Prostate gland (tissue), 2 donors: Measurements from ENCODE around the gene TBX4. TPM values are rescaled to one million over a fixed set of nuclear protein-coding genes. Genes with fewer than 3 reads are reported as not detected.
"Not testable (repeated sequence)": the region's sequence is repeated elsewhere in the genome, so short reads cannot be mapped to it uniquely, and the experiment has no call there.

ENCODE experiments used
- DNase-seq: peaks from one replicate; pipeline ENCODE4 v3.0.0-alpha.2; 2019; ENCODE audit warnings: low spot score
- H3K27ac ChIP-seq, 2 donors: fragments of 200-600 bp; sonication (generic); 2 replicates each; pipeline ENCODE4 v1.5.1; 2017 to 2019
- H3K27me3 ChIP-seq: fragments of 200-600 bp; sonication (generic); replicated peaks from 2 replicates; pipeline ENCODE4 v1.5.1; 2019; ENCODE audit not compliant: insufficient read depth
- H3K36me3 ChIP-seq, 2 donors: fragments of 200-600 bp; sonication (generic); 1 replicate in 1 of 2; 2 replicates in 1 of 2; pipeline versions ENCODE4 v1.5.1 to v1.8.1; 2017 to 2019
- H3K4me1 ChIP-seq: fragments of 200-600 bp; sonication (generic); replicated peaks from 2 replicates; pipeline ENCODE4 v1.5.1; 2019
- H3K4me3 ChIP-seq, 2 donors: fragments of 200-600 bp; sonication (generic); 2 replicates each; pipeline ENCODE4 v1.5.1; 2017 to 2019
- H3K9me3 ChIP-seq: fragments of 200-600 bp; sonication (generic); 2 replicates; pipeline ENCODE4 v1.5.1; 2017
- POLR2A ChIP-seq: fragments of 450-650 bp; IDR thresholded peaks from one replicate; pipeline ENCODE4 v1.6.1; 2016; ENCODE audit warnings: antibody characterized with exemption, mild to moderate bottlenecking
- POLR2AphosphoS5 ChIP-seq: sonication (generic); formaldehyde crosslinking; IDR thresholded peaks from one replicate; pipeline ENCODE4 v1.6.1; 2017; ENCODE audit warnings: antibody characterized with exemption
- WGBS: methylation state at CpG from one replicate; pipeline ENCODE4 v1.1.5; 2018; 5-methylcytosine and 5-hydroxymethylcytosine counted together
- intact Hi-C: fragments of 100-400 bp; cut with DNase I; formaldehyde crosslinking; loops from one replicate; pipeline ENCODE4 v1.14.2; 2022
- total RNA-seq, 2 donors: library from RNA; depleted of rRNA; stranded (reverse); fragments of >200 nt; gene quantifications; one replicate each; pipeline ENCODE4 v1.1.0, GENCODE V29; 2016
- TF ChIP-seq, protein P1 (sequence below), 4 experiments: fragments of 200-600 bp in 2 of 4; fragments of 450-650 bp in 2 of 4; sonication (generic) in 2 of 4; IDR thresholded peaks; 1 replicate in 3 of 4; 2 replicates in 1 of 4; pipeline ENCODE4 v1.5.1; 2016 to 2019; ENCODE audit warnings: antibody characterized with exemption in 4 of 4, mild to moderate bottlenecking in 2 of 4, moderate library complexity in 2 of 4

TBX4 gene
- total RNA-seq, 2 donors from 2014 or later, result 3.5 to 5.0 TPM

DNA sequence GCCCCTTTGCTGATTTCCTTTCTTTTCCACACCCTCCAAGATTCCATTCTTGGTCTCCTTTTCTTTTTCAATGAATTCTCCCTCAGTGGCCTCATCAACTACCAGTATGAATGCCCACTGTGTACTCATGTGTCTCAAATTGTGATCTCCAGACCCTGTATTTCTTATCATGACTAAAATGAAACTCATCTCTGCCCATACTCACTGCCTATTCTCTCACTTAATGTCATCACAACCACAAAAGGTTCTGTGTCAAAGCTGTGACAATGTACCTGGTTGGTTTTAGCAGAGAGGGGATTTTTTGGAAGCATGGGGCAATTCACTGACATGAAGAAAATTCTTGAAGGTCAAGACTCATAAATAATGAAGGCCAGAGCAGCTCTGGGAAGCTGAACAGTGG is 11.5 kb upstream of the TBX4 start:
- TF ChIP-seq, protein P1, sequence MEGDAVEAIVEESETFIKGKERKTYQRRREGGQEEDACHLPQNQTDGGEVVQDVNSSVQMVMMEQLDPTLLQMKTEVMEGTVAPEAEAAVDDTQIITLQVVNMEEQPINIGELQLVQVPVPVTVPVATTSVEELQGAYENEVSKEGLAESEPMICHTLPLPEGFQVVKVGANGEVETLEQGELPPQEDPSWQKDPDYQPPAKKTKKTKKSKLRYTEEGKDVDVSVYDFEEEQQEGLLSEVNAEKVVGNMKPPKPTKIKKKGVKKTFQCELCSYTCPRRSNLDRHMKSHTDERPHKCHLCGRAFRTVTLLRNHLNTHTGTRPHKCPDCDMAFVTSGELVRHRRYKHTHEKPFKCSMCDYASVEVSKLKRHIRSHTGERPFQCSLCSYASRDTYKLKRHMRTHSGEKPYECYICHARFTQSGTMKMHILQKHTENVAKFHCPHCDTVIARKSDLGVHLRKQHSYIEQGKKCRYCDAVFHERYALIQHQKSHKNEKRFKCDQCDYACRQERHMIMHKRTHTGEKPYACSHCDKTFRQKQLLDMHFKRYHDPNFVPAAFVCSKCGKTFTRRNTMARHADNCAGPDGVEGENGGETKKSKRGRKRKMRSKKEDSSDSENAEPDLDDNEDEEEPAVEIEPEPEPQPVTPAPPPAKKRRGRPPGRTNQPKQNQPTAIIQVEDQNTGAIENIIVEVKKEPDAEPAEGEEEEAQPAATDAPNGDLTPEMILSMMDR (IDR thresholded peaks at IDR 0.05), result no peak
- TF ChIP-seq POLR2A (no peak), POLR2AphosphoS5 (no peak)
- DNase-seq, result no peak
- H3K36me3 ChIP-seq, result no peaks in the 10 kb centered on the region
- no peaks in the 10 kb centered on the region for H3K9me3 ChIP-seq
- H3K4me1 ChIP-seq, result no peaks in the 10 kb centered on the region
- intact Hi-C loops, result no loop called here
- no peaks in the 10 kb centered on the region for H3K27me3 ChIP-seq
- no peak overlapping the region for H3K27ac ChIP-seq
- H3K4me3 ChIP-seq, result no peak overlapping the region

DNA sequence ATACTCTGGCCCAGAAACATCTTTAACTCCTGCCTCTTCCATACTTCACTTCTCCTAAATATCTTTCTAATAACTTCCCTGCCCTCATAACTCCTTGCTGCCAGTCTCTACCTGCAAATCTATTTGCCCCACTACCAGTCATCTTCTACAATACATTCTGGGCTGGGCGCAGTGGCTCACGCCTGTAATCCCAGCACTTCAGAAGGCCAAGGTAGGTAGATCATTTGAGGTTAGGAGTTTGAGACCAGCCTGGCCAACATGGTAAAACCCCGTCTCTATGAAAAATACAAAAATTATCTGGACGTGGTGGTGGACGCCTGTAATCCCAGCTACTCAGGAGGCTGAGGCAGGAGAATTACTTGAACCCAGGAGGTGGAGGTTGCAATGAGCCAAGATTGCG is 10.7 kb upstream of the TBX4 start:
- intact Hi-C loops, H3K4me1 ChIP-seq, H3K9me3 ChIP-seq, H3K4me3 ChIP-seq, H3K36me3 ChIP-seq, DNase-seq, H3K27me3 ChIP-seq, H3K27ac ChIP-seq: not testable (repeated sequence)
- 95% methylated on average over 6 of the region's 6 CpGs for WGBS

DNA sequence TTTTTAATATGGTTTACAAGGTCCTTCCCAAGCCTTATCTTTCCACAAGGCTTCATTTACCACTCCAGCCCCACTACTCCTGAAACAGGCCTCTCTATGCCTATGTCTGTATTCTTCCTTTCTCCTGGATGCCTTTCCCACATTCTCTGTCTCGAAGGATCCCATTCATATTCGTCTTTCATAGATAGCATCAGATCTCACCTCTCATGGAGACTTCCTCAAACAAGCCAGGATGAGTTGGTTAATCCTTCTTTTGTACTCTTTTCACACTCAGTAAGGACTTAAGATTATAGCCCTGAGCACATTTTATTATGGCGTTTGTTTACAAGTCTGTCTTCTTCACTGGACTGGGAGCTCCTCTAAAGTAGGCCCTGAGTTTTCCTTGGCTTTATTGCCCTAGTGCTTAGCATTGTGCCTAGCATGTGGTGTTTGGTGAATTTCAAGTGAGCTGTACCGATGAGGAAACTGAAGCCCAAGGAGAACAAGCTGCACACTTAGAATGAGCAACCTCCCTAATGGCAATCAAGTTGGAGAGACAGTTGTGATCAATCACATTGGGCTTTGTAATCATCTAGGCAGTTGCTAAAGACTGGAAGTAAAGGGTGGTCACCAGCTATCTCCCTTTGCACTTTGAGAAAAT is 10.0 kb upstream of the TBX4 start:
- no peaks in the 10 kb centered on the region for H3K27me3 ChIP-seq
- H3K9me3 ChIP-seq, result no peaks in the 10 kb centered on the region
- DNase-seq, result no peak
- no peaks in the 10 kb centered on the region for H3K36me3 ChIP-seq
- WGBS, result 52% methylated on average over 4 of the region's 4 CpGs
- H3K4me3 ChIP-seq, result no peak overlapping the region
- no peak overlapping the region for H3K27ac ChIP-seq
- intact Hi-C loops, result no loop called here
- H3K4me1 ChIP-seq, result no peaks in the 10 kb centered on the region
- TF ChIP-seq, protein P1 (IDR thresholded peaks at IDR 0.05), result no peak
- no peak for TF ChIP-seq POLR2AphosphoS5
- TF ChIP-seq POLR2A, result no peak

DNA sequence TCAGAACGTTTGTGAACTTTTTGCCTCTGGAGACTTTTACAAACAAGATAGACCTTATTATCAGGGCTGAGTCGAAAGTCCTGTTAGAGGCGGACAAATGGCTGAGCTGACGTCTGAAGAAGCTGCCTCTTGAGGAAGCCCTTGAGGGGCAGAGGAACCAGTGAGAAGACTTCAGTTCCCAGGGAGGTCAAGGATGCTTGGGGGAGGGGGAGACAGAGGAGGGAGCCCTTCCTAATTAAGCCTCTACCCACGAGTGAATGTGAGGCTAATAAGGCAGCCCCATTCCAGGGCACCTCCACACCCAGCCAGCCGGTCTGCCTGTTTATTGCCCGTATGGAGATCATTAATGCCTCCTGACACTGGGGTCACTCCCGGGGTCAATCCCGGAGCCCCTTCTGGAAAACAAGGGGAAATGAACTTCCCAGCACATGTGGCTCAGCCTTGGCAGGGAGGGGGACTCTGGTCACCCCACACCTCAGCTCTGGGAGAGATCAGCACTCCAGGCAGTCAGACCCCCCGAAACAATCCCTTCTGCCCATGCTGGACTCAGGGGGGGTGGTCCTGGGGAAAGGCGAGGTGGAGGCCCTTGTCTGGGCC is 9.2 kb upstream of the TBX4 start:
- H3K27ac ChIP-seq, result no peak overlapping the region
- 75% methylated on average over 11 of the region's 11 CpGs for WGBS
- DNase-seq, result no peak
- no peaks in the 10 kb centered on the region for H3K36me3 ChIP-seq
- intact Hi-C loops, result no loop called here
- H3K9me3 ChIP-seq, result no peaks in the 10 kb centered on the region
- H3K27me3 ChIP-seq, result no peaks in the 10 kb centered on the region
- H3K4me3 ChIP-seq, result no peak overlapping the region
- no peaks in the 10 kb centered on the region for H3K4me1 ChIP-seq
- TF ChIP-seq, protein P1 (IDR thresholded peaks at IDR 0.05), result no peak
- TF ChIP-seq POLR2AphosphoS5, result no peak
- no peak for TF ChIP-seq POLR2A

DNA sequence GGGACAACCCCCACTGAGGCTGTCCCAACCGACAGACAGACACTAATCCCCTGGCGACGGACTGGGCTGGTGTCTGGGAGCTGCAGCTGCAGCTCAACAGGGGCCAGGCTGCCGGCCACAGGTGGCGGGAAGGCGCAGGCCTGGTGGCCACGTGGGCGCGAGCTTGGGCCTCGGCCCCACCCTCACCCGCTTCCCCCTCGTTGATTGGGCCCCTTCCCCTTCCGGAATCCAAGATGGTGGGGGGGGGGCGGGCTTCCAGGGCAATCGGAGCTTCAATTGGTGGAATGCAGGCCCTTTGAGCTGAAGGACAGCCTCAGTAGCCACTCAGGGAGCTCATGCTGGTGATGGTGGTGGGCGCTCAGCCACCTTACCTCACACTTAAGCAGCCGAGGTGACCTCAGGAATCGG is 8.7 kb upstream of the TBX4 start:
- no peaks in the 10 kb centered on the region for H3K36me3 ChIP-seq
- DNase-seq, result no peak
- no peak overlapping the region for H3K4me3 ChIP-seq
- no peaks in the 10 kb centered on the region for H3K9me3 ChIP-seq
- TF ChIP-seq, protein P1 (IDR thresholded peaks at IDR 0.05), result no peak
- TF ChIP-seq POLR2A (no peak), POLR2AphosphoS5 (no peak)
- WGBS, result 68% methylated on average over 18 of the region's 18 CpGs
- no peak overlapping the region for H3K27ac ChIP-seq
- H3K4me1 ChIP-seq, result no peaks in the 10 kb centered on the region
- H3K27me3 ChIP-seq, result no peaks in the 10 kb centered on the region
- intact Hi-C loops, result no loop called here
